GM23338 (cell line): ENCODE measurements around the gene KCNIP3. TPM values are rescaled to one million over a fixed set of nuclear protein-coding genes. Genes with fewer than 3 reads are reported as not detected.

ENCODE experiments used
- ATAC-seq: fragments of 200-7000 bp; cut with Tn5 transposase; 3 replicates; pipeline ENCODE4 v1.9.1; 2020
- DNase-seq: peaks from one replicate; pipeline ENCODE4 v3.0.0-alpha.2; 2015; ENCODE audit warnings: low spot score
- H2AFZ ChIP-seq: fragments of 200-600 bp; sonication (generic); 2 replicates; pipeline ENCODE4 v1.8.0; 2016; ENCODE audit warnings: antibody characterized with exemption, mild to moderate bottlenecking, moderate library complexity
- H3F3A ChIP-seq: fragments of 200-600 bp; sonication (generic); replicated peaks from 2 replicates; pipeline ENCODE4 v1.8.0; 2017; ENCODE audit warnings: antibody characterized with exemption, mixed run types, low read depth
- H3K27ac ChIP-seq: fragments of 200-600 bp; sonication (generic); 2 replicates; pipeline ENCODE4 v1.6.1; 2016; ENCODE audit warnings: low read depth
- H3K27me3 ChIP-seq: fragments of 200-600 bp; sonication (generic); 2 replicates; pipeline ENCODE4 v1.8.0; 2016; ENCODE audit warnings: mild to moderate bottlenecking, mixed run types, moderate library complexity; ENCODE audit not compliant: insufficient read depth
- H3K36me3 ChIP-seq: fragments of 200-600 bp; sonication (generic); 2 replicates; pipeline ENCODE4 v1.8.0; 2016; ENCODE audit warnings: mild to moderate bottlenecking; ENCODE audit not compliant: insufficient read depth
- H3K4me1 ChIP-seq: fragments of 200-600 bp; sonication (generic); 2 replicates; pipeline ENCODE4 v1.8.0; 2016; ENCODE audit warnings: mild to moderate bottlenecking, moderate library complexity; ENCODE audit not compliant: insufficient read depth
- H3K4me2 ChIP-seq: fragments of 200-600 bp; sonication (generic); 2 replicates; pipeline ENCODE4 v1.7.1; 2017; ENCODE audit warnings: mixed run types
- H3K4me3 ChIP-seq: fragments of 200-600 bp; sonication (generic); 2 replicates; pipeline ENCODE4 v1.6.1; 2016; ENCODE audit warnings: mixed run types
- H3K79me2 ChIP-seq: fragments of 200-600 bp; sonication (generic); replicated peaks from 2 replicates; pipeline ENCODE4 v1.8.0; 2017; ENCODE audit warnings: mild to moderate bottlenecking; ENCODE audit not compliant: insufficient read depth
- H3K9me2 ChIP-seq: fragments of 200-600 bp; sonication (generic); 2 replicates; pipeline ENCODE4 v1.8.0; 2017; ENCODE audit not compliant: insufficient read depth
- H4K20me1 ChIP-seq: fragments of 200-600 bp; sonication (generic); replicated peaks from 2 replicates; pipeline ENCODE4 v1.8.0; 2017; ENCODE audit warnings: mild to moderate bottlenecking; ENCODE audit not compliant: insufficient read depth
- H3K27ac Mint-ChIP-seq: 2 replicates; pipeline ENCODE4 v1.8.0; 2020; ENCODE audit warnings: inconsistent platforms, mild to moderate bottlenecking, moderate library complexity, mixed read lengths
- H3K27me3 Mint-ChIP-seq: 3 replicates; pipeline ENCODE4 v1.8.0; 2022; ENCODE audit warnings: low read depth, mild to moderate bottlenecking, moderate library complexity, mixed read lengths, inconsistent platforms; ENCODE audit not compliant: insufficient read depth, poor library complexity
- H3K36me3 Mint-ChIP-seq: 3 replicates; pipeline ENCODE4 v1.8.0; 2021; ENCODE audit warnings: low read depth, mild to moderate bottlenecking, inconsistent platforms, moderate library complexity, mixed read lengths
- H3K4me1 Mint-ChIP-seq: 3 replicates; pipeline ENCODE4 v1.8.0; 2020; ENCODE audit warnings: mild to moderate bottlenecking, inconsistent platforms, mixed read lengths
- H3K4me3 Mint-ChIP-seq: 3 replicates; pipeline ENCODE4 v1.8.0; 2021; ENCODE audit warnings: moderate library complexity, mild to moderate bottlenecking, inconsistent platforms, mixed read lengths
- H3K9me3 Mint-ChIP-seq: 3 replicates; pipeline ENCODE4 v1.8.0; 2020; ENCODE audit warnings: moderate library complexity, mild to moderate bottlenecking, inconsistent platforms, mixed read lengths
- CREB1 ChIP-seq: fragments of 250-450 bp; sonication (Bioruptor Pico); IDR thresholded peaks from 2 replicates; pipeline ENCODE4 v1.5.0; 2020; ENCODE audit warnings: low read depth, mild to moderate bottlenecking, moderate library complexity
- CTCF ChIP-seq, 2 experiments: fragments of 200-600 bp in 1 of 2; sonication (generic) in 1 of 2; conservative IDR thresholded peaks; 2 replicates each; pipeline versions ENCODE4 v1.5.1 to v1.6.1; 2016 to 2017; ENCODE audit warnings: antibody characterized with exemption in 2 of 2, low read depth in 2 of 2, mild to moderate bottlenecking in 2 of 2, moderate library complexity in 1 of 2
- ETS1 ChIP-seq: IDR thresholded peaks from 2 replicates; pipeline ENCODE4 v1.6.1; 2016; ENCODE audit warnings: antibody characterized with exemption
- EZH2 ChIP-seq: fragments of 200-600 bp; sonication (generic); IDR thresholded peaks from one replicate; pipeline ENCODE4 v1.8.0; 2017; ENCODE audit warnings: antibody characterized with exemption, mild to moderate bottlenecking, low read depth; ENCODE audit not compliant: unreplicated experiment
- EZH2phosphoT487 ChIP-seq: fragments of 200-600 bp; sonication (generic); IDR thresholded peaks from one replicate; pipeline ENCODE4 v1.8.1; 2018; ENCODE audit warnings: antibody characterized with exemption; ENCODE audit not compliant: unreplicated experiment
- JUNB ChIP-seq: IDR thresholded peaks from one replicate; pipeline ENCODE4 v1.6.1; 2016; ENCODE audit warnings: antibody characterized with exemption; ENCODE audit not compliant: unreplicated experiment
- NANOG ChIP-seq: IDR thresholded peaks from 2 replicates; pipeline ENCODE4 v1.6.1; 2016; ENCODE audit warnings: antibody characterized with exemption, borderline replicate concordance
- POLR2AphosphoS5 ChIP-seq: IDR thresholded peaks from 2 replicates; pipeline ENCODE4 v1.6.1; 2016; ENCODE audit warnings: antibody characterized with exemption, low read depth
- REST ChIP-seq: IDR thresholded peaks from one replicate; pipeline ENCODE4 v1.6.1; 2018; ENCODE audit warnings: antibody characterized with exemption; ENCODE audit not compliant: unreplicated experiment
- STAT1 ChIP-seq: IDR thresholded peaks from one replicate; pipeline ENCODE4 v1.6.1; 2016; ENCODE audit warnings: antibody characterized with exemption; ENCODE audit not compliant: unreplicated experiment
- ZNF114 ChIP-seq: fragments of 250-450 bp; sonication (Bioruptor Pico); IDR thresholded peaks from 2 replicates; pipeline ENCODE4 v1.5.0; 2020; ENCODE audit warnings: mild to moderate bottlenecking, moderate library complexity
- ZNF331 ChIP-seq: fragments of 250-450 bp; sonication (Bioruptor Pico); IDR thresholded peaks from 2 replicates; pipeline ENCODE4 v1.5.0; 2020; ENCODE audit warnings: low read depth, mild to moderate bottlenecking, moderate library complexity
- ZNF462 ChIP-seq: fragments of 250-450 bp; sonication (Bioruptor Pico); IDR thresholded peaks from 2 replicates; pipeline ENCODE4 v1.5.0; 2020; ENCODE audit warnings: mild to moderate bottlenecking, moderate library complexity
- polyA plus RNA-seq: library from polyadenylated mRNA; unstranded; fragments of >200 nt; fragmentation: Nextera tagmentation; extraction: Ambion mirVana; gene quantifications from 2 replicates; pipeline ENCODE4 v1.2.1, GENCODE V29; 2016
- total RNA-seq: library from RNA; depleted of rRNA; stranded (reverse); fragments of >200 nt; shearing (Covaris generic); gene quantifications from 2 replicates; pipeline ENCODE4 v1.2.3, GENCODE V29; 2014

Gene KCNIP3
- total and polyA plus RNA-seq, 2 experiments from 2014 or later = 0.32 to 0.83 TPM

- no peaks in the 10 kb centered on the region for H3K79me2 ChIP-seq
- H3K9me3 Mint-ChIP-seq = no peaks in the 10 kb centered on the region
- H3K4me3 ChIP-seq = no peak overlapping the region
- no peak overlapping the region for H3K4me3 Mint-ChIP-seq
- no peak overlapping the region for H3K4me2 ChIP-seq
- H3K4me1 ChIP-seq = no peaks in the 10 kb centered on the region; the same call in 1 of the 2 replicates
- no peaks in the 10 kb centered on the region for H3K36me3 Mint-ChIP-seq
- H3K27me3 ChIP-seq = no peaks in the 10 kb centered on the region; the same call in 1 of the 2 replicates
- H3F3A ChIP-seq = no peaks in the 10 kb centered on the region
- H3K36me3 ChIP-seq = no peaks in the 10 kb centered on the region
- no peak for ATAC-seq
- no peak overlapping the region for H2AFZ ChIP-seq
- H4K20me1 ChIP-seq = no peaks in the 10 kb centered on the region
- H3K27ac Mint-ChIP-seq = no peak overlapping the region
- no peak for TF ChIP-seq CTCF (conservative IDR thresholded peaks at IDR 0.05; ENCODE audit: low read depth in 2 of 2)
- no peak for TF ChIP-seq ZNF331
- TF ChIP-seq ZNF114 (CRISPR knock-in tag) = no peak
- TF ChIP-seq CREB1 (CRISPR knock-in tag) = no peak
- TF ChIP-seq ETS1 = no peak
- TF ChIP-seq EZH2 = no peak
- no peak for TF ChIP-seq EZH2phosphoT487
- TF ChIP-seq POLR2AphosphoS5 = no peak
- TF ChIP-seq NANOG = no peak
- no peak for TF ChIP-seq JUNB
- no peak for TF ChIP-seq STAT1
- no peak for TF ChIP-seq REST
- TF ChIP-seq ZNF462 (CRISPR knock-in tag) = no peak
- DNase-seq = no peak
- peaks cover 7% of the 10 kb centered on the region for H3K27me3 Mint-ChIP-seq
- H3K27ac ChIP-seq = no peak overlapping the region
- no peaks in the 10 kb centered on the region for H3K9me2 ChIP-seq
- H3K4me1 Mint-ChIP-seq = peaks cover 16% of the 10 kb centered on the region
Measured at GRCh38 chr2:95376311-95377215, 79.4 kb downstream of the KCNIP3 start.
